OCI-LY3 (cell line): ENCODE data around the gene KPNB1.

Experiments used
- H2AFZ ChIP-seq: fragments of 200-600, 300-600 bp; shearing (Covaris generic); 2 replicates; pipeline ENCODE4 v1.6.0; 2014; ENCODE audit warnings: antibody characterized with exemption, low read depth, low read length
- H3K27ac ChIP-seq: fragments of 200-600, 300-600 bp; sonication (generic); 2 replicates; pipeline ENCODE4 v1.5.1; 2014; ENCODE audit warnings: mild to moderate bottlenecking, low read length, moderate library complexity, mixed read lengths
- H3K27me3 ChIP-seq: fragments of 200-600, 300-600 bp; sonication (generic); 2 replicates; pipeline ENCODE4 v1.6.1; 2014; ENCODE audit warnings: low read depth, low read length, mixed read lengths
- H3K36me3 ChIP-seq: fragments of 200-600, 300-600 bp; sonication (generic); replicated peaks from 2 replicates; pipeline ENCODE3; 2014; ENCODE audit warnings: low read depth, low read length, mixed read lengths
- H3K4me1 ChIP-seq: fragments of 300-600, 200-600 bp; sonication (generic); 2 replicates; pipeline ENCODE4 v1.6.1; 2014; ENCODE audit warnings: low read length, mixed read lengths
- H3K4me2 ChIP-seq: fragments of 200-600, 300-600 bp; sonication (generic); 2 replicates; pipeline ENCODE4 v1.6.1; 2014; ENCODE audit warnings: low read length, mixed read lengths
- H3K4me3 ChIP-seq: fragments of 300-600, 200-600 bp; sonication (generic); 2 replicates; pipeline ENCODE4 v1.5.1; 2014; ENCODE audit warnings: antibody characterized with exemption, mild to moderate bottlenecking, low read length, moderate library complexity
- H3K79me2 ChIP-seq: fragments of 300-600, 200-600 bp; shearing (Covaris generic); 2 replicates; pipeline ENCODE4 v1.6.1; 2014; ENCODE audit warnings: mild to moderate bottlenecking, low read length, mixed read lengths
- H3K9ac ChIP-seq: fragments of 300-600, 200-600 bp; shearing (Covaris generic); 2 replicates; pipeline ENCODE4 v1.6.0; 2014; ENCODE audit warnings: mild to moderate bottlenecking, low read length, moderate library complexity
- H3K9me3 ChIP-seq: fragments of 200-600, 300-600 bp; shearing (Covaris generic); 2 replicates; pipeline ENCODE4 v1.6.1; 2014; ENCODE audit warnings: low read length, mixed read lengths; ENCODE audit not compliant: insufficient read depth
- H4K20me1 ChIP-seq: fragments of 200-600, 300-600 bp; sonication (generic); 2 replicates; pipeline ENCODE4 v1.6.1; 2016; ENCODE audit warnings: low read length, mixed read lengths; ENCODE audit not compliant: insufficient read depth
- EZH2phosphoT487 ChIP-seq: fragments of 200-600 bp; shearing (Covaris generic); IDR thresholded peaks from 2 replicates; pipeline ENCODE4 v1.6.1; 2018; ENCODE audit warnings: antibody characterized with exemption, mixed run types, low read depth
- TF ChIP-seq, protein P1 (sequence below): fragments of 200-600, 300-600 bp; sonication (generic); IDR thresholded peaks from 2 replicates; pipeline ENCODE4 v1.5.1; 2014; ENCODE audit warnings: antibody characterized with exemption, low read length, low read depth

The KPNB1 gene

DNA sequence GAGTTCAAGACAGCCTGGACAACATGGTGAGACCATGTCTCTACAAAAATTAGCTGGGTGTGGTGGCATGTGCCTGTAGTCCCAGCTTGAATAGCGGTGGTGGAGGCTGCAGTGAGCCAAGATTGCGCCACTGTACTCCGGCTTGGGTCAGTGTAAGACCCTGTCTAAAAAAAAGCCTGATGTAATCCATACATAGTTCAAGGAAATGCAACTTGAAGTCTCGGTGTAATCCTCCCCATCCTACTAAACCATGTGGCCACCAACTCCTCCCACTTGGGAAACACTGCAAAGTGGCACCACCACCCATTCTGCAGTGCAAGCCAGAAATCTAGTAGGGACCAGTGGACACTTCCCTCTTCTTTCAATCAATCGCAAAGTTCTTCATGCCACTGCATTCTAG lies 5.4 kb upstream of the KPNB1 start:
- Histone ChIP-seq H2AFZ (no peak overlapping the region), H3K36me3 (no peaks in the 10 kb centered on the region), H3K79me2 (peaks cover 10% of the 10 kb centered on the region), H3K27ac (no peak overlapping the region), H3K4me2 (no peak overlapping the region), H3K4me3 (no peak overlapping the region), H4K20me1 (no peaks in the 10 kb centered on the region), H3K27me3 (no peaks in the 10 kb centered on the region), H3K9me3 (no peaks in the 10 kb centered on the region), H3K9ac (no peak overlapping the region), H3K4me1 (peaks cover 12% of the 10 kb centered on the region)
- TF ChIP-seq, protein P1, sequence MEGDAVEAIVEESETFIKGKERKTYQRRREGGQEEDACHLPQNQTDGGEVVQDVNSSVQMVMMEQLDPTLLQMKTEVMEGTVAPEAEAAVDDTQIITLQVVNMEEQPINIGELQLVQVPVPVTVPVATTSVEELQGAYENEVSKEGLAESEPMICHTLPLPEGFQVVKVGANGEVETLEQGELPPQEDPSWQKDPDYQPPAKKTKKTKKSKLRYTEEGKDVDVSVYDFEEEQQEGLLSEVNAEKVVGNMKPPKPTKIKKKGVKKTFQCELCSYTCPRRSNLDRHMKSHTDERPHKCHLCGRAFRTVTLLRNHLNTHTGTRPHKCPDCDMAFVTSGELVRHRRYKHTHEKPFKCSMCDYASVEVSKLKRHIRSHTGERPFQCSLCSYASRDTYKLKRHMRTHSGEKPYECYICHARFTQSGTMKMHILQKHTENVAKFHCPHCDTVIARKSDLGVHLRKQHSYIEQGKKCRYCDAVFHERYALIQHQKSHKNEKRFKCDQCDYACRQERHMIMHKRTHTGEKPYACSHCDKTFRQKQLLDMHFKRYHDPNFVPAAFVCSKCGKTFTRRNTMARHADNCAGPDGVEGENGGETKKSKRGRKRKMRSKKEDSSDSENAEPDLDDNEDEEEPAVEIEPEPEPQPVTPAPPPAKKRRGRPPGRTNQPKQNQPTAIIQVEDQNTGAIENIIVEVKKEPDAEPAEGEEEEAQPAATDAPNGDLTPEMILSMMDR: no peak
- no peak for TF ChIP-seq EZH2phosphoT487

DNA sequence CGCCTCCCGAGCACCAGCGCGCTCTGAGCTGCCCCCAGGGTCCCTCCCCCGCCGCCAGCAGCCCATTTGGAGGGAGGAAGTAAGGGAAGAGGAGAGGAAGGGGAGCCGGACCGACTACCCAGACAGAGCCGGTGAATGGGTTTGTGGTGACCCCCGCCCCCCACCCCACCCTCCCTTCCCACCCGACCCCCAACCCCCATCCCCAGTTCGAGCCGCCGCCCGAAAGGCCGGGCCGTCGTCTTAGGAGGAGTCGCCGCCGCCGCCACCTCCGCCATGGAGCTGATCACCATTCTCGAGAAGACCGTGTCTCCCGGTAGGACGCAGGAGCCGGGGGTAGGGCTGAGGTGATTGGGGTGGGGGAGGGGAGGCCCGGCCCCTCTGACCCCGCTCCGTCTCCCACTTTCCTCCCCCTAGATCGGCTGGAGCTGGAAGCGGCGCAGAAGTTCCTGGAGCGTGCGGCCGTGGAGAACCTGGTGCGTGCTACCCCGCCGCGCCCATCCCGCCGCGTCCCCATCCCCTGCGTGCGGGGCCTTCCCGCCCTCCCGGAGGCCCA lies 329 bp downstream of the KPNB1 start:
- Histone ChIP-seq H3K36me3 (peaks cover 37% of the 10 kb centered on the region), H3K27ac (peak overlapping the region; percentile 87), H3K79me2 (peaks cover 58% of the 10 kb centered on the region), H3K9me3 (no peaks in the 10 kb centered on the region), H2AFZ (no peak overlapping the region), H3K4me2 (peak overlapping the region; percentile 50), H3K27me3 (no peaks in the 10 kb centered on the region), H4K20me1 (peaks cover 7% of the 10 kb centered on the region), H3K9ac (peak overlapping the region; percentile 95), H3K4me3 (peak overlapping the region; percentile 93), H3K4me1 (peaks cover 36% of the 10 kb centered on the region)
- TF ChIP-seq, protein P1: no peak
- TF ChIP-seq EZH2phosphoT487: no peak

DNA sequence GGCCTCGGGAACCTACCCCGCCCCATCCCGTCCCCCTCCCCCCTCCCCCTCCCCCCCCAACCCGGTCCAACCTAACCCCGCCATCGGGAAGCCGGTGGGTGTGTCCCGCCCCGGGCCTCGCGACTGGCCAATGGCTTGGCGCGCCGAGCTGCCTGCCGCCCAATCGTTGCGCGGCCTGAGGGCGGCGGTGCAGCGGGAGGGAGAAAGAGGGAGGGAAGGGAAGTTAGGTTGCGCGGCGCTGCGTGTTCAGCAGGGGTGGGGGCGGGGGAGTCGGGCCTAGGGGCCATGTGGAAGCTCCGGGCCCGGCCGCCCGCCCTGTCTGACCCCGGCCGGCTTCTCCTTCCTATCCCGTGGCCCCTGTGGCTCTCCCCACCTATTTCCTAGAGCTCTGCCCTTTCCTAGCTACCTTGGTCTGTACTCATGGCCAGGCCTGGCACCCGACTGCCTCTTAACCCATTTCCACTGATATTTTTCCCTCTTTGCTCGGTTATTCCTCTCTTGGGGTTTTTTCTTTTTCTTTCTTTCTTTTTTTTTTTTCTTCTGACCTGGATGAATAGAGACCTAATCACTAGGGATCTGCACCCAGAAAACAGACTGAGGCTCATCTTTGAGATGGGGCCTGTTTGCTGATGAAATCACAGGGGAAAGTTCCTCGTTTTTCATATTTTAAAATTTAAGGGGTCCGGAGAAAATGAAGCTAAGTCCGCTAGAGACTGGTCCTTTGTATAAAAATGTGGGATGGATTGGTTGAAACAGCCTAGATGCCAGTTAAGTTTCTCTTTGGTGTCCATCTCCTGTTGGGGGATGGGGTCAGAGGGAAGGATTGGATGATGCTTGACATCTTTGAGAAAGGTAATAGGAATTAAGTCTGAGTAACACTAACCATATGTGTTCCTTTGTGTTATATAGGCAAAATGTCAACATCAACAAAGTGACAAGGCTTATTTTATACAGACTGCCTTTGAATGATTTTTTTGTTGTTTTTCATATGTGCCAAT lies 1.1 kb downstream of the KPNB1 start:
- Histone ChIP-seq H3K79me2 (peaks cover 66% of the 10 kb centered on the region), H3K27me3 (no peaks in the 10 kb centered on the region), H3K9ac (peak overlapping the region; percentile 95), H3K9me3 (no peaks in the 10 kb centered on the region), H3K4me3 (peak overlapping the region; percentile 93), H3K27ac (peak overlapping the region; percentile 87), H4K20me1 (peaks cover 15% of the 10 kb centered on the region), H3K36me3 (peaks cover 44% of the 10 kb centered on the region), H3K4me2 (peak overlapping the region; percentile 84), H2AFZ (no peak overlapping the region), H3K4me1 (peaks cover 36% of the 10 kb centered on the region)
- TF ChIP-seq, protein P1: no peak
- TF ChIP-seq EZH2phosphoT487: no peak

DNA sequence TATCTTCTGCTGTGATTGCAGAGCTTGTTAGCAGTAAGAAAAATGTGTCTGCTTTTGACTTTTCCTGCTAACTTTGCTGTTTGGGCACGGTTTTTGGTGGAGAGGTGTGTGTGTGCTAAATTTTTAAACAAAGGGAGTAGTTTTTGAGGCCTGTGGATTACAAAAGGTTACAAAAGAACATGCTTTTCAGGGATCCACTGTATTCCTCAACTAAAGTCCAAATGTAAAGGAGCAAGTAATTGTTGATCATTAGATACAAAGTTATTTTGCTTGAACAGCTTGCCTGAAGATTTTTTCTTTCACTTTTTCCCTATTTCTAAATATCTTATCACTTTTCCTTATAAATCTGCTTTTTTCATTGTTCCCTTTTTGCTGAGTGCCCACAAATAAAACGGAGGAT lies 2.0 kb downstream of the KPNB1 start:
- H3K4me3 ChIP-seq: peak overlapping the region; percentile 88
- H3K27me3 ChIP-seq: no peaks in the 10 kb centered on the region
- no peaks in the 10 kb centered on the region for H3K9me3 ChIP-seq
- no peak for TF ChIP-seq EZH2phosphoT487
- TF ChIP-seq, protein P1: no peak
- H3K4me2 ChIP-seq: peak overlapping the region; percentile 84
- H3K27ac ChIP-seq: peak overlapping the region; percentile 73; the same call in 1 of the 2 replicates
- H3K9ac ChIP-seq: peak overlapping the region; percentile 95
- H4K20me1 ChIP-seq: peaks cover 15% of the 10 kb centered on the region
- H3K36me3 ChIP-seq: peaks cover 49% of the 10 kb centered on the region
- H3K79me2 ChIP-seq: peaks cover 75% of the 10 kb centered on the region
- no peak overlapping the region for H2AFZ ChIP-seq
- H3K4me1 ChIP-seq: peaks cover 36% of the 10 kb centered on the region
